Prostate gland (tissue), 2 donors: Measurements from ENCODE around the gene FBXW7. TPM values are rescaled to one million over a fixed set of nuclear protein-coding genes. Genes with fewer than 3 reads are reported as not detected.

ENCODE experiments used
- DNase-seq: peaks from one replicate; pipeline ENCODE4 v3.0.0-alpha.2; 2019; ENCODE audit warnings: low spot score
- H3K27ac ChIP-seq, 2 donors: fragments of 200-600 bp; sonication (generic); 2 replicates each; pipeline ENCODE4 v1.5.1; 2017 to 2019
- H3K27me3 ChIP-seq: fragments of 200-600 bp; sonication (generic); replicated peaks from 2 replicates; pipeline ENCODE4 v1.5.1; 2019; ENCODE audit not compliant: insufficient read depth
- H3K36me3 ChIP-seq, 2 donors: fragments of 200-600 bp; sonication (generic); 1 replicate in 1 of 2; 2 replicates in 1 of 2; pipeline versions ENCODE4 v1.5.1 to v1.8.1; 2017 to 2019
- H3K4me1 ChIP-seq: fragments of 200-600 bp; sonication (generic); replicated peaks from 2 replicates; pipeline ENCODE4 v1.5.1; 2019
- H3K4me3 ChIP-seq, 2 donors: fragments of 200-600 bp; sonication (generic); 2 replicates each; pipeline ENCODE4 v1.5.1; 2017 to 2019
- H3K9me3 ChIP-seq: fragments of 200-600 bp; sonication (generic); 2 replicates; pipeline ENCODE4 v1.5.1; 2017
- CTCF ChIP-seq, 4 experiments: fragments of 200-600 bp in 2 of 4; fragments of 450-650 bp in 2 of 4; sonication (generic) in 2 of 4; IDR thresholded peaks; 1 replicate in 3 of 4; 2 replicates in 1 of 4; pipeline ENCODE4 v1.5.1; 2016 to 2019; ENCODE audit warnings: antibody characterized with exemption in 4 of 4, mild to moderate bottlenecking in 2 of 4, moderate library complexity in 2 of 4
- POLR2A ChIP-seq: fragments of 450-650 bp; IDR thresholded peaks from one replicate; pipeline ENCODE4 v1.6.1; 2016; ENCODE audit warnings: antibody characterized with exemption, mild to moderate bottlenecking
- POLR2AphosphoS5 ChIP-seq: sonication (generic); formaldehyde crosslinking; IDR thresholded peaks from one replicate; pipeline ENCODE4 v1.6.1; 2017; ENCODE audit warnings: antibody characterized with exemption
- WGBS: methylation state at CpG from one replicate; pipeline ENCODE4 v1.1.5; 2018; 5-methylcytosine and 5-hydroxymethylcytosine counted together
- intact Hi-C: fragments of 100-400 bp; cut with DNase I; formaldehyde crosslinking; loops from one replicate; pipeline ENCODE4 v1.14.2; 2022
- total RNA-seq, 2 donors: library from RNA; depleted of rRNA; stranded (reverse); fragments of >200 nt; gene quantifications; one replicate each; pipeline ENCODE4 v1.1.0, GENCODE V29; 2016

The FBXW7 gene
- total RNA-seq = 10 to 100 TPM; 21.8 to 24.9 TPM

GRCh38 chr4:152535903-152536544, at the start of gene FBXW7:
Gene FBXW7 (minus strand): TSS chr4:152536092. CDS start chr4:152411803, 124,289 bp downstream.
- WGBS = under 1% methylated on average over 58 of the region's 63 CpGs
- intact Hi-C loops = loop anchor here (10.0 kb wide), 1 partner anchor 239 kb away; the partner anchor contains the start of genes ARFIP1 and TIGD4

GRCh38 chr4:152585023-152585441, 49.1 kb upstream of the FBXW7 start:
- Histone ChIP-seq H3K4me3 (no peak overlapping the region), H3K36me3 (no peaks in the 10 kb centered on the region), H3K9me3 (no peaks in the 10 kb centered on the region), H3K27ac (no peak overlapping the region), H3K4me1 (no peaks in the 10 kb centered on the region), H3K27me3 (no peaks in the 10 kb centered on the region)
- TF ChIP-seq POLR2AphosphoS5 = no peak
- TF ChIP-seq POLR2A = no peak
- TF ChIP-seq CTCF (IDR thresholded peaks at IDR 0.05) = no peak
- no peak for DNase-seq
- intact Hi-C loops = no loop called here
- WGBS = 35% methylated on average over 7 of the region's 7 CpGs

More at GRCh38 chr4:152535903-152536544, at the start of gene FBXW7:
- H3K4me3 ChIP-seq = peak within 1 kb of the TSS; percentile 84 to 87
- no peaks in the 10 kb centered on the region for H3K36me3 ChIP-seq
- no peaks in the 10 kb centered on the region for H3K27me3 ChIP-seq
- H3K4me1 ChIP-seq = peaks cover 6% of the 10 kb centered on the region
- H3K27ac ChIP-seq = peak within 1 kb of the TSS; percentile 80 to 86
- DNase-seq = peak; percentile 98
- TF ChIP-seq POLR2A = peak; percentile 90
- TF ChIP-seq POLR2AphosphoS5 = peak; percentile 98
- TF ChIP-seq CTCF (IDR thresholded peaks at IDR 0.05) = peak in 2 of 4 experiments; percentile 10 to 31
- no peaks in the 10 kb centered on the region for H3K9me3 ChIP-seq

- 93% methylated on average over 3 of the region's 3 CpGs for WGBS
- Histone ChIP-seq H3K9me3 (no peaks in the 10 kb centered on the region), H3K36me3 (no peaks in the 10 kb centered on the region), H3K4me3 (no peak overlapping the region), H3K27ac (no peak overlapping the region), H3K27me3 (no peaks in the 10 kb centered on the region), H3K4me1 (no peaks in the 10 kb centered on the region)
- DNase-seq = no peak
- intact Hi-C loops = no loop called here
- TF ChIP-seq POLR2AphosphoS5 = no peak
- no peak for TF ChIP-seq CTCF (IDR thresholded peaks at IDR 0.05)
- TF ChIP-seq POLR2A = no peak
Observed at GRCh38 chr4:152581536-152582160, 45.8 kb upstream of the FBXW7 start.

GRCh38 chr4:152579916-152580315, 44.0 kb upstream of the FBXW7 start:
- WGBS = 97% methylated on average over 6 of the region's 6 CpGs
- H3K4me3 ChIP-seq = no peak overlapping the region
- H3K27ac ChIP-seq = no peak overlapping the region
- no peaks in the 10 kb centered on the region for H3K36me3 ChIP-seq
- intact Hi-C loops = no loop called here
- H3K4me1 ChIP-seq = no peaks in the 10 kb centered on the region
- DNase-seq = no peak
- TF ChIP-seq POLR2A (no peak), POLR2AphosphoS5 (no peak), CTCF (IDR thresholded peaks at IDR 0.05) (no peak)
- no peaks in the 10 kb centered on the region for H3K27me3 ChIP-seq
- no peaks in the 10 kb centered on the region for H3K9me3 ChIP-seq
